Stimulated activated CD4-positive, alpha-beta T cell treated with anti-CD3 and anti-CD28 coated beads, Interleukin-1b, Interleukin-23, amount 100 ng/mL, for 1 hour (primary cell): ENCODE data around the gene EMILIN3.
A peak's percentile ranks its signal among the peaks of the same experiment; 100 is the strongest.

ENCODE experiments used
- DNase-seq, 2 donors: peaks; one replicate each; pipeline ENCODE4 v3.0.0-alpha.2; 2020; ENCODE audit warnings: low read depth in 2 of 2

The EMILIN3 gene

GRCh38 chr20:41345729-41346067, 20.9 kb downstream of the EMILIN3 start:
- no peak for DNase-seq

- no peak for DNase-seq
Observed at GRCh38 chr20:41344938-41345728, 21.5 kb downstream of the EMILIN3 start.

GRCh38 chr20:41344477-41344876, 22.1 kb downstream of the EMILIN3 start:
- no peak for DNase-seq

- DNase-seq = no peak
Observed at GRCh38 chr20:41342474-41343464, 23.8 kb downstream of the EMILIN3 start.

GRCh38 chr20:41340327-41341055, 26.1 kb downstream of the EMILIN3 start, which contains the start of gene LPIN3:
Gene LPIN3, plus strand, starts transcription at chr20:41340821. Its CDS starts 4,983 bp downstream, at chr20:41345804.
- DNase-seq = peak; percentile 7 to 43

- peak; percentile 63 to 77 for DNase-seq
Observed at GRCh38 chr20:41339957-41340326, 26.7 kb downstream of the EMILIN3 start.

GRCh38 chr20:41336711-41337492, 29.7 kb downstream of the EMILIN3 start:
- no peak for DNase-seq

- DNase-seq = no peak
Observed at GRCh38 chr20:41335591-41335990, 31.0 kb downstream of the EMILIN3 start.

GRCh38 chr20:41334443-41335421, 31.9 kb downstream of the EMILIN3 start:
- no peak for DNase-seq

GRCh38 chr20:41334036-41334435, 32.6 kb downstream of the EMILIN3 start:
- no peak for DNase-seq

- DNase-seq = no peak
Observed at GRCh38 chr20:41331731-41332130, 34.9 kb downstream of the EMILIN3 start.

GRCh38 chr20:41330941-41331340, 35.7 kb downstream of the EMILIN3 start:
- DNase-seq = no peak

- no peak for DNase-seq
Observed at GRCh38 chr20:41330343-41330720, 36.3 kb downstream of the EMILIN3 start.

GRCh38 chr20:41329435-41330342, 36.9 kb downstream of the EMILIN3 start:
- peak in 1 of 2 donors; percentile 20 for DNase-seq

- DNase-seq = no peak
Observed at GRCh38 chr20:41327178-41327577, 39.4 kb downstream of the EMILIN3 start.

GRCh38 chr20:41320976-41321375, 45.6 kb downstream of the EMILIN3 start:
- no peak for DNase-seq

GRCh38 chr20:41320441-41320840, 46.2 kb downstream of the EMILIN3 start:
- DNase-seq = no peak

- DNase-seq = no peak
Observed at GRCh38 chr20:41318271-41318649, 48.4 kb downstream of the EMILIN3 start.
